DOHH2 (cell line): ENCODE results near the gene MEDAG.

Experiments used
- CTCF ChIP-seq: fragments of 200-600 bp; sonication (generic); IDR thresholded peaks from one replicate; pipeline ENCODE4 v1.5.1; 2014; ENCODE audit warnings: antibody characterized with exemption, mild to moderate bottlenecking, low read depth, low read length; ENCODE audit not compliant: poor library complexity, severe bottlenecking
- EZH2phosphoT487 ChIP-seq: fragments of 200-600 bp; sonication (generic); IDR thresholded peaks from 2 replicates; pipeline ENCODE4 v1.6.1; 2017; ENCODE audit warnings: borderline replicate concordance, mild to moderate bottlenecking, antibody characterized with exemption, low read length, moderate library complexity, mixed read lengths

DNA sequence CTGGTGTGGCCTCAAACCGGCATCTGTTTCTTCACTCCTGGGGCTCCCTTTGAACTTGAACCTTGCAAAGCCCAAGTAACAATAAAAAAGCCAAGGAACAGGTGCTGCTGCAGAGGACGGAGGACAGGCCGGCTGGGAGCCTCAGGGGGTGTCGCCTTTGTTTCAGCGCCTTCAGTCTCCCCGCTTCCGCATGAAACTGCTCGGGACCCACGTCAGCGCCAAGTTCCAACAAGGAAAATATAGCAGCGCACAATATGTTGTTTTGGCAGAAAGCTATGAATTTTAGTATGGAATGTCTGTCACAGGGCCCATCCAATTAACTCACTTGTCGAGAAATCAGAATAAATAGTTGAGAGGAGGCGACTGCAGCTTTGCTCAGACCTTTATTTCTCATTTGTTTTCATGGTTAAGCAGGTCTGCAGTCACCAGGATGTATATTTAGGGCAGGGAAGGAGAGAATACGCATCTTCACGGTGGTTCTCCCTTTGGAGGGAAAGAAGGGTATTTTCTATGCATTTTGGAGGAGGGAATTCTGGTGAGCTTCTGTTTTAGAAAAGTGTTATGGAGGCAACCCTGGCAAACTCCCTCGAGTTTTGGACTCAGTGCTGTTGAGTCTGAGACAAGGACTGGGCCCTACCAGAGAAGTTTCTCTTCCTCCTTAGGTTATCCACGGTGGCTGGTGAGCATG is 34.3 kb upstream of the MEDAG start:
- TF ChIP-seq CTCF (no peak), EZH2phosphoT487 (no peak)
